Progenitor cell of endocrine pancreas (in vitro differentiated cells): ENCODE data around the gene SLC2A4. TPM values are rescaled to one million over a fixed set of nuclear protein-coding genes. Genes with fewer than 3 reads are reported as not detected.
"Not testable (repeated sequence)": the region's sequence is repeated elsewhere in the genome, so short reads cannot be mapped to it uniquely, and the experiment has no call there.

Source experiments
- DNase-seq: peaks from one replicate; pipeline ENCODE4 v3.0.0; 2021; ENCODE audit warnings: low spot score; ENCODE audit not compliant: unreplicated experiment
- H3K27ac Mint-ChIP-seq: 2 replicates; pipeline ENCODE4 v1.8.0; 2021; ENCODE audit warnings: mild to moderate bottlenecking, moderate library complexity, mixed read lengths
- H3K27me3 Mint-ChIP-seq: 2 replicates; pipeline ENCODE4 v1.8.0; 2021; ENCODE audit warnings: mixed read lengths
- H3K36me3 Mint-ChIP-seq: 2 replicates; pipeline ENCODE4 v1.8.0; 2022; ENCODE audit warnings: mixed read lengths; ENCODE audit not compliant: insufficient read depth
- H3K4me1 Mint-ChIP-seq: 2 replicates; pipeline ENCODE4 v1.8.0; 2021; ENCODE audit warnings: low read depth, mixed read lengths
- H3K4me3 Mint-ChIP-seq: 2 replicates; pipeline ENCODE4 v1.8.0; 2021; ENCODE audit warnings: low read depth, mild to moderate bottlenecking, moderate library complexity, mixed read lengths
- H3K9me3 Mint-ChIP-seq: 2 replicates; pipeline ENCODE4 v1.8.0; 2021; ENCODE audit warnings: low read depth, mixed read lengths
- CTCF ChIP-seq: fragments of 200-600 bp; sonication (generic); IDR thresholded peaks from one replicate; pipeline ENCODE4 v1.5.0; 2021; ENCODE audit warnings: antibody characterized with exemption, mild to moderate bottlenecking; ENCODE audit not compliant: unreplicated experiment
- total RNA-seq: library from RNA; stranded (reverse); gene quantifications from 2 replicates; pipeline ENCODE4 v1.2.1, GENCODE V29; 2021

SLC2A4 gene
- total RNA-seq, 1 donor from 2014 or later, result 1.5 TPM

- H3K27ac Mint-ChIP-seq, result peak overlapping the region; percentile 100
- peaks cover 23% of the 10 kb centered on the region for H3K4me1 Mint-ChIP-seq
- H3K36me3 Mint-ChIP-seq, result peaks cover 20% of the 10 kb centered on the region
- H3K9me3 Mint-ChIP-seq, result no peaks in the 10 kb centered on the region
- TF ChIP-seq CTCF, result peak; percentile 29
- peak overlapping the region; percentile 97 for H3K4me3 Mint-ChIP-seq
- DNase-seq, result peak; percentile 91
- no peaks in the 10 kb centered on the region for H3K27me3 Mint-ChIP-seq
These were observed 38.6 kb upstream of the SLC2A4 start for GRCh38 chr17:7242717-7243452.

GRCh38 chr17:7243453-7243729, 38.1 kb upstream of the SLC2A4 start:
- Mint-ChIP-seq H3K27me3 (no peaks in the 10 kb centered on the region), H3K4me3 (peak overlapping the region; percentile 97), H3K9me3 (no peaks in the 10 kb centered on the region), H3K27ac (peak overlapping the region; percentile 94), H3K36me3 (peaks cover 20% of the 10 kb centered on the region), H3K4me1 (peaks cover 23% of the 10 kb centered on the region)
- DNase-seq, result no peak
- no peak for TF ChIP-seq CTCF

- peaks cover 23% of the 10 kb centered on the region for H3K4me1 Mint-ChIP-seq
- H3K36me3 Mint-ChIP-seq, result peaks cover 20% of the 10 kb centered on the region
- H3K9me3 Mint-ChIP-seq, DNase-seq, H3K27me3 Mint-ChIP-seq: not testable (repeated sequence)
- peak overlapping the region; percentile 24 for H3K4me3 Mint-ChIP-seq
- peak overlapping the region; percentile 94 for H3K27ac Mint-ChIP-seq
These were observed 37.7 kb upstream of the SLC2A4 start for GRCh38 chr17:7243838-7244237.

GRCh38 chr17:7246779-7247178, 34.7 kb upstream of the SLC2A4 start:
- Mint-ChIP-seq H3K27me3 (no peaks in the 10 kb centered on the region), H3K36me3 (peaks cover 14% of the 10 kb centered on the region), H3K27ac (peak overlapping the region; percentile 85), H3K4me1 (peaks cover 18% of the 10 kb centered on the region), H3K9me3 (no peaks in the 10 kb centered on the region), H3K4me3 (no peak overlapping the region)
- DNase-seq, result no peak
- no peak for TF ChIP-seq CTCF

GRCh38 chr17:7248796-7249195, 32.7 kb upstream of the SLC2A4 start:
- Mint-ChIP-seq H3K4me3 (no peak overlapping the region), H3K9me3 (no peaks in the 10 kb centered on the region), H3K27me3 (no peaks in the 10 kb centered on the region), H3K36me3 (peaks cover 13% of the 10 kb centered on the region), H3K4me1 (peaks cover 24% of the 10 kb centered on the region), H3K27ac (peak overlapping the region; percentile 86)
- TF ChIP-seq CTCF, result no peak
- DNase-seq, result no peak

- Mint-ChIP-seq H3K27ac (peak overlapping the region; percentile 86), H3K27me3 (no peaks in the 10 kb centered on the region), H3K9me3 (no peaks in the 10 kb centered on the region), H3K4me1 (peaks cover 25% of the 10 kb centered on the region), H3K36me3 (peaks cover 12% of the 10 kb centered on the region), H3K4me3 (peak overlapping the region; percentile 61)
- TF ChIP-seq CTCF, result no peak
- no peak for DNase-seq
These were observed 32.3 kb upstream of the SLC2A4 start for GRCh38 chr17:7249214-7249613.
